ENCODE measurements around the gene CXXC5. TPM values are rescaled to one million over a fixed set of nuclear protein-coding genes. Genes with fewer than 3 reads are reported as not detected.
A peak's percentile ranks its signal among the peaks of the same experiment; 100 is the strongest.

The CXXC5 gene
- total RNA-seq, 1 experiment from 2014 or later, result 97.2 TPM

DNA sequence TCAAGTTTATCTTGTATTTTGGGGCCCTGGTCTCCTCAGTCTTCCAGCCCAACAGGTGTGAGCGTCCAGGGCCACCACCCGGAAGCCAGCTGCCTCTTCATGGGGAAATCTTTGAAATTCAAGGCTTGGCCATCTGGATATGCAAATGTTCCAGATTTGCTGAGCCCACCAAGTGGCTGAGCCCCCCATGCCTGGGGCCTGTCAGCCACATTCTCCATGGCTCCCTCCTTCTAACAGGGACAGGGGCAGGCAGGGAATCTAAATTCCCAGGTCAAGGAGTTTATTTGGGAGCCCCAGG is 14.2 kb upstream of the CXXC5 start:
- Mint-ChIP-seq H3K4me1 (peaks cover 46% of the 10 kb centered on the region), H3K4me3 (no peak overlapping the region), H3K27me3 (ENCODE audit: low read depth) (no peaks in the 10 kb centered on the region), H3K27ac (no peak overlapping the region), H3K9me3 (no peaks in the 10 kb centered on the region), H3K36me3 (peaks cover 7% of the 10 kb centered on the region; the same call in 1 of the 2 replicates)
- no peak for ATAC-seq
- DNase-seq (ENCODE audit: low spot score), result no peak
- ChIA-PET CTCF (interaction anchor here (0.6 to 12.0 kb wide), 46 partner anchors 9 to 335 kb away, joined by 3 to 247 read pairs (median 6); partner anchors contain the start of genes CXXC5 and DNAJC18), POLR2A (interaction anchor here (1.0 to 2.1 kb wide), 7 partner anchors 11 to 132 kb away, joined by 3 to 10 read pairs (median 3); partner anchors contain the start of gene CXXC5)
- TF ChIP-seq NR1H2 (CRISPR knock-in tag; IDR thresholded peaks at IDR 0.05) (no peak), PREB (CRISPR knock-in tag; IDR thresholded peaks at IDR 0.05; ENCODE audit: borderline replicate concordance) (no peak), ZBTB21 (CRISPR knock-in tag; IDR thresholded peaks at IDR 0.05; ENCODE audit: borderline replicate concordance) (no peak), NFATC4 (CRISPR knock-in tag; IDR thresholded peaks at IDR 0.05) (no peak), CTCF (IDR thresholded peaks at IDR 0.05) (no peak), FOXK1 (CRISPR knock-in tag; IDR thresholded peaks at IDR 0.05) (no peak), ETV6 (CRISPR knock-in tag; IDR thresholded peaks at IDR 0.05) (no peak), NR2C2 (CRISPR knock-in tag; IDR thresholded peaks at IDR 0.05) (no peak), ZNF423 (CRISPR knock-in tag; IDR thresholded peaks at IDR 0.05) (no peak)
- TF ChIP-seq, protein P1, sequence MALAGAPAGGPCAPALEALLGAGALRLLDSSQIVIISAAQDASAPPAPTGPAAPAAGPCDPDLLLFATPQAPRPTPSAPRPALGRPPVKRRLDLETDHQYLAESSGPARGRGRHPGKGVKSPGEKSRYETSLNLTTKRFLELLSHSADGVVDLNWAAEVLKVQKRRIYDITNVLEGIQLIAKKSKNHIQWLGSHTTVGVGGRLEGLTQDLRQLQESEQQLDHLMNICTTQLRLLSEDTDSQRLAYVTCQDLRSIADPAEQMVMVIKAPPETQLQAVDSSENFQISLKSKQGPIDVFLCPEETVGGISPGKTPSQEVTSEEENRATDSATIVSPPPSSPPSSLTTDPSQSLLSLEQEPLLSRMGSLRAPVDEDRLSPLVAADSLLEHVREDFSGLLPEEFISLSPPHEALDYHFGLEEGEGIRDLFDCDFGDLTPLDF (CRISPR knock-in tag; IDR thresholded peaks at IDR 0.05), result no peak

- Mint-ChIP-seq H3K4me3 (no peak overlapping the region), H3K27ac (0 out of 2 replicates have a peak overlapping the region, but pooled peaks have one; percentile 50), H3K4me1 (peaks cover 52% of the 10 kb centered on the region), H3K36me3 (0 out of 2 replicates have a peak, but pooled peaks cover 3% of the 10 kb centered on the region), H3K9me3 (no peaks in the 10 kb centered on the region), H3K27me3 (ENCODE audit: low read depth) (no peaks in the 10 kb centered on the region)
- POLR2A ChIA-PET, result interaction anchor here (1.0 to 2.1 kb wide), 4 partner anchors 11 to 131 kb away, joined by 3 to 10 read pairs (median 6); no protein-coding TSS in a partner anchor
- CTCF ChIA-PET, result interaction anchor here (0.6 to 12.0 kb wide), 32 partner anchors 10 to 334 kb away, joined by 3 to 247 read pairs (median 10); partner anchors contain the start of genes CXXC5 and DNAJC18
- no peak for DNase-seq (ENCODE audit: low spot score)
- no peak for ATAC-seq
- no peak for TF ChIP-seq IRF2 (CRISPR knock-in tag; IDR thresholded peaks at IDR 0.05; ENCODE audit: borderline replicate concordance, low read depth)
- TF ChIP-seq KAT7 (CRISPR knock-in tag; IDR thresholded peaks at IDR 0.05; ENCODE audit: borderline replicate concordance), result no peak
- TF ChIP-seq SOX15 (CRISPR knock-in tag; IDR thresholded peaks at IDR 0.05), result no peak
- TF ChIP-seq, protein P2, sequence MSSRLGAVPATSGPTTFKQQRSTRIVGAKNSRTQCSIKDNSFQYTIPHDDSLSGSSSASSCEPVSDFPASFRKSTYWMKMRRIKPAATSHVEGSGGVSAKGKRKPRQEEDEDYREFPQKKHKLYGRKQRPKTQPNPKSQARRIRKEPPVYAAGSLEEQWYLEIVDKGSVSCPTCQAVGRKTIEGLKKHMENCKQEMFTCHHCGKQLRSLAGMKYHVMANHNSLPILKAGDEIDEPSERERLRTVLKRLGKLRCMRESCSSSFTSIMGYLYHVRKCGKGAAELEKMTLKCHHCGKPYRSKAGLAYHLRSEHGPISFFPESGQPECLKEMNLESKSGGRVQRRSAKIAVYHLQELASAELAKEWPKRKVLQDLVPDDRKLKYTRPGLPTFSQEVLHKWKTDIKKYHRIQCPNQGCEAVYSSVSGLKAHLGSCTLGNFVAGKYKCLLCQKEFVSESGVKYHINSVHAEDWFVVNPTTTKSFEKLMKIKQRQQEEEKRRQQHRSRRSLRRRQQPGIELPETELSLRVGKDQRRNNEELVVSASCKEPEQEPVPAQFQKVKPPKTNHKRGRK (CRISPR knock-in tag; IDR thresholded peaks at IDR 0.05; ENCODE audit: borderline replicate concordance), result no peak
- no peak for TF ChIP-seq MLX (CRISPR knock-in tag; IDR thresholded peaks at IDR 0.05)
- no peak for TF ChIP-seq GRHL2 (CRISPR knock-in tag; IDR thresholded peaks at IDR 0.05; ENCODE audit: insufficient replicate concordance, severe bottlenecking)
- TF ChIP-seq, protein P3, sequence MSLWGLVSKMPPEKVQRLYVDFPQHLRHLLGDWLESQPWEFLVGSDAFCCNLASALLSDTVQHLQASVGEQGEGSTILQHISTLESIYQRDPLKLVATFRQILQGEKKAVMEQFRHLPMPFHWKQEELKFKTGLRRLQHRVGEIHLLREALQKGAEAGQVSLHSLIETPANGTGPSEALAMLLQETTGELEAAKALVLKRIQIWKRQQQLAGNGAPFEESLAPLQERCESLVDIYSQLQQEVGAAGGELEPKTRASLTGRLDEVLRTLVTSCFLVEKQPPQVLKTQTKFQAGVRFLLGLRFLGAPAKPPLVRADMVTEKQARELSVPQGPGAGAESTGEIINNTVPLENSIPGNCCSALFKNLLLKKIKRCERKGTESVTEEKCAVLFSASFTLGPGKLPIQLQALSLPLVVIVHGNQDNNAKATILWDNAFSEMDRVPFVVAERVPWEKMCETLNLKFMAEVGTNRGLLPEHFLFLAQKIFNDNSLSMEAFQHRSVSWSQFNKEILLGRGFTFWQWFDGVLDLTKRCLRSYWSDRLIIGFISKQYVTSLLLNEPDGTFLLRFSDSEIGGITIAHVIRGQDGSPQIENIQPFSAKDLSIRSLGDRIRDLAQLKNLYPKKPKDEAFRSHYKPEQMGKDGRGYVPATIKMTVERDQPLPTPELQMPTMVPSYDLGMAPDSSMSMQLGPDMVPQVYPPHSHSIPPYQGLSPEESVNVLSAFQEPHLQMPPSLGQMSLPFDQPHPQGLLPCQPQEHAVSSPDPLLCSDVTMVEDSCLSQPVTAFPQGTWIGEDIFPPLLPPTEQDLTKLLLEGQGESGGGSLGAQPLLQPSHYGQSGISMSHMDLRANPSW (CRISPR knock-in tag; conservative IDR thresholded peaks at IDR 0.05; ENCODE audit: low read depth), result no peak
- no peak for TF ChIP-seq ATF6 (CRISPR knock-in tag; IDR thresholded peaks at IDR 0.05)
- TF ChIP-seq MXD4 (CRISPR knock-in tag; IDR thresholded peaks at IDR 0.05; ENCODE audit: borderline replicate concordance), result no peak
- no peak for TF ChIP-seq NFE2L1 (CRISPR knock-in tag; IDR thresholded peaks at IDR 0.05)
- no peak for TF ChIP-seq NR1H2 (CRISPR knock-in tag; IDR thresholded peaks at IDR 0.05)
- TF ChIP-seq ZNF671 (CRISPR knock-in tag; IDR thresholded peaks at IDR 0.05), result no peak
- no peak for TF ChIP-seq NFATC4 (CRISPR knock-in tag; IDR thresholded peaks at IDR 0.05)
- TF ChIP-seq RORB (CRISPR knock-in tag; IDR thresholded peaks at IDR 0.05), result no peak
- no peak for TF ChIP-seq GABPB1 (CRISPR knock-in tag; IDR thresholded peaks at IDR 0.05)
Measured at GRCh38 chr5:139634541-139634940, 13.6 kb upstream of the CXXC5 start.
